Nephron progenitor cell (in vitro differentiated cells): ENCODE results near the gene PNPLA7.

Source experiments
- DNase-seq: peaks from one replicate; pipeline ENCODE4 v3.0.0; 2021
- H3K27ac Mint-ChIP-seq: 2 replicates; pipeline ENCODE4 v1.8.0; 2021; ENCODE audit warnings: mild to moderate bottlenecking, moderate library complexity, mixed read lengths
- H3K27me3 Mint-ChIP-seq: 2 replicates; pipeline ENCODE4 v1.8.0; 2021; ENCODE audit warnings: mild to moderate bottlenecking, low read depth, mixed read lengths; ENCODE audit not compliant: poor library complexity
- H3K36me3 Mint-ChIP-seq: 2 replicates; pipeline ENCODE4 v1.8.0; 2021; ENCODE audit warnings: low read depth, mixed read lengths
- H3K4me1 Mint-ChIP-seq: 2 replicates; pipeline ENCODE4 v1.8.0; 2021; ENCODE audit warnings: mixed read lengths
- H3K4me3 Mint-ChIP-seq: 2 replicates; pipeline ENCODE4 v1.8.0; 2021; ENCODE audit warnings: mild to moderate bottlenecking, moderate library complexity, mixed read lengths
- H3K9me3 Mint-ChIP-seq: 2 replicates; pipeline ENCODE4 v1.8.0; 2021; ENCODE audit warnings: mild to moderate bottlenecking, moderate library complexity, mixed read lengths
- CTCF ChIP-seq: fragments of 200-600 bp; sonication (generic); IDR thresholded peaks from 2 replicates; pipeline ENCODE4 v1.5.0; 2021; ENCODE audit warnings: antibody characterized with exemption

The PNPLA7 gene

GRCh38 chr9:137448602-137448962, 101.6 kb downstream of the PNPLA7 start:
- no peak for DNase-seq
- H3K36me3 Mint-ChIP-seq: peaks cover 2% of the 10 kb centered on the region
- H3K27ac Mint-ChIP-seq: no peak overlapping the region
- H3K4me3 Mint-ChIP-seq: no peak overlapping the region
- peaks cover 1% of the 10 kb centered on the region for H3K9me3 Mint-ChIP-seq
- H3K4me1 Mint-ChIP-seq: peaks cover 17% of the 10 kb centered on the region
- peaks cover 13% of the 10 kb centered on the region for H3K27me3 Mint-ChIP-seq
- TF ChIP-seq CTCF: no peak

DNA sequence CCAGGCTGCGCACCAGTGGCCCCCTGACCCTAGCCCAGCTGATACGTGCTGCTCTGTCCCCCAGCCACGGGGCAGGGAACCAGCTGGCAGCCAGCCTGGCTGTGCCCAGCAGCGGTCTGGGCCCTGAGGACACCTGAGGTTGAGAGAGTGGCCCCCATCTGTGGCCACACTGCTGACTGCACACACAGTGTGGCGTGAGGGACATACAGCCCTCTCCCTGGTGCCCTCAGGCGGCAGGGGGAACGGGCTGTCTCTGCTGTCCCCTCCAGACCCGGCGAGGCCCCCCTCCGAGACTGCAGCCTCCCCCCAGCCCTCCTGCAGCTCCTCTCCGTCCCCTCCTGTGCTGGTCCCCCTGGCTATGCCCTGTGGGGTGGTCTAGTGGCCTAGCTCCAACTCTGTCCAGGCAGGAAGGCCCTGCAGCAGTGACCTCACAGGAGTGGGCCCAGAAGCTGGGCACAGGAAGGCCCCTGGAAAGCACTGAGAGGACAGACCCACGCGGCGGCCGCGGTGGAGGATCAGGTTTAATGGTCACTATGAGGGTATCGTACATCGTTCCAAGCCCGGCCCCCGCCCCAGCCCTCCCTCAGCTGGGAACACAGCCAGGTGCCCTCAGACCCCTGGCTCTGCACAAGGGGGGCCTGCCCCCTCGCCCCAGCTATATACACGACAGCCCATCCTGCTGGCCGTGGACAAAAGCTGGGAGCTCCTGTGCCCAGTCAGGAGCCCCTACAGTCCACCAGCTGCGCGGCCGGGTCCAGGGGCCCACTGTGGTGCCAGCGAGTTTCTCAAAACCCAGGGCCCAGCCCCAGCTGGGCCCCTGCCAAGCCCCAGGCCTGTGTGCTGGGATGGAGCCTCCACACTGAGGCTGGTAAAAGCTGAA, 102.2 kb downstream of the PNPLA7 start:
- Mint-ChIP-seq H3K4me1 (peaks cover 17% of the 10 kb centered on the region), H3K36me3 (no peaks in the 10 kb centered on the region), H3K27ac (no peak overlapping the region), H3K9me3 (peaks cover 4% of the 10 kb centered on the region), H3K27me3 (peaks cover 19% of the 10 kb centered on the region), H3K4me3 (no peak overlapping the region)
- peak; percentile 11 for DNase-seq
- TF ChIP-seq CTCF: no peak

DNA sequence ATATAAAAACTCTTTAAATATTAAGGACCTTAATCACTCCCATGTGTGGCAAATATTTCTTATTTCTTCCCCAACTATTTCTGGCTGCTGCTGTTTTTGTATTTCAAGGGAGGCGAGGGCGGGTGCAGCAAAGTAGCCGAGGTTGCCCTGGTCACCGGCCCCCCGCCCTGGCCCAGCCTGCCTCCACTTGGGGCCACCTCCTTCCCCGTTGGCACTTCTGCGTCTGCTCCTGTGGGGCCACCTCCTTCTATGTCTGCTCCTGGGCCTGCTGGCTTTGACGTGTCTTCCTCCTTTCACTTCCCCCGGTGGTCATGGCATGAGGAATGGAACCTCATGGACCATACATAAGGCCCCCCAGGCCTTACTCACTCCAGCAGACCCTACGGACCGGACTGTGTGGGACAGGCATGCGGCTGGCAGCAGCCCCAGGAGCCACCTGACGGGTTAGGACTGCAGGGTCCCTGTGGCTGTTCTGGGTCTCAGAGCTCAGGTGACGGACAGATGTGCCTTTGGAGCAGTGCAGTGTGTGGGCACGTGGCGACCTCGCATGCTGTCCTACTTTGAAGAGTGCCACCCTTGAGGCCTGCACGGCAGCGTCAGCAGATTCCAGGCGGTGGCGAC, 103.2 kb downstream of the PNPLA7 start:
- H3K9me3 Mint-ChIP-seq: peaks cover 4% of the 10 kb centered on the region
- no peak overlapping the region for H3K4me3 Mint-ChIP-seq
- no peaks in the 10 kb centered on the region for H3K36me3 Mint-ChIP-seq
- peaks cover 19% of the 10 kb centered on the region for H3K4me1 Mint-ChIP-seq
- peaks cover 29% of the 10 kb centered on the region for H3K27me3 Mint-ChIP-seq
- H3K27ac Mint-ChIP-seq: peak overlapping the region; percentile 52
- no peak for TF ChIP-seq CTCF
- peak; percentile 2 for DNase-seq

GRCh38 chr9:137445930-137446431, 104.2 kb downstream of the PNPLA7 start:
- DNase-seq: no peak
- TF ChIP-seq CTCF: no peak
- H3K9me3 Mint-ChIP-seq: peaks cover 4% of the 10 kb centered on the region
- H3K27me3 Mint-ChIP-seq: peaks cover 31% of the 10 kb centered on the region
- peaks cover 22% of the 10 kb centered on the region for H3K4me1 Mint-ChIP-seq
- H3K27ac Mint-ChIP-seq: no peak overlapping the region
- no peak overlapping the region for H3K4me3 Mint-ChIP-seq
- no peaks in the 10 kb centered on the region for H3K36me3 Mint-ChIP-seq

DNA sequence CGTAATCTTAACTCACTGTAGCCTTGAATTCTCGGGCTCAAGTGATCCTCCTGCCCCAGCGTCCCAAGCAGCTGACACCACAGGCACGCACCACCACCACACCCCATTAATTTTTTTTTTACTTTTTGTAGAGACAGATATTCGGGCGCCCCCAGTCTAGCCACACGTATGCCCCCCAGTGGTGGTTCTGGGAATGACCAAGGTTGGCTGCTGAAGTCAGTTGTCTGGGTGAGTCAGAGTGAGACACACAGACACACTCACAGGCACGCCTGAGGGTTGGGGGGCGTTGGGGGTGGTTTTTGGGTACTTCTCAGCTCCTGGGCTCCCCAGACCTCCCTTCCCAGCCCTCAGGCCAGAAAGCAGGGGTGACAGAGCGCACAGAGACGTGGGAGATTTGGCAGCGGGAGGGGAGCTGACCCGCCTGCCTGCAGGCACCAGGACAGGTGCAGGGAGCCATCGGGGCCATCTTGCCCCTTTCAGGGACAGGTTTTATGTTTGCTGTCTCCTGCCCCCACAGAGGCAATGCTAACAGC, 104.9 kb downstream of the PNPLA7 start:
- H3K4me1 Mint-ChIP-seq: peaks cover 22% of the 10 kb centered on the region
- no peaks in the 10 kb centered on the region for H3K36me3 Mint-ChIP-seq
- H3K4me3 Mint-ChIP-seq: no peak overlapping the region
- TF ChIP-seq CTCF: peak; percentile 65
- H3K9me3 Mint-ChIP-seq: peaks cover 4% of the 10 kb centered on the region
- peak; percentile 85 for DNase-seq
- no peak overlapping the region for H3K27ac Mint-ChIP-seq
- peaks cover 31% of the 10 kb centered on the region for H3K27me3 Mint-ChIP-seq
